Measurements from ENCODE around the gene HOXA2.

Gene HOXA2

GRCh38 chr7:27111042-27111750 is 8.7 kb upstream of the HOXA2 start:
- Histone ChIP-seq H2AFZ (ENCODE audit: low read depth, low read length) (no peak overlapping the region), H3K23ac (ENCODE audit: low read length in 2 of 2) (no peak overlapping the region), H2AK5ac (ENCODE audit: low read length, severe bottlenecking) (peak overlapping the region; percentile 10), H4K91ac (ENCODE audit: low read length) (no peak overlapping the region), H3K9ac (ENCODE audit: low read length) (peak overlapping the region; percentile 89), H3K14ac (ENCODE audit: low read length in 2 of 2) (no peak overlapping the region), H2BK5ac (ENCODE audit: low read depth, low read length, poor library complexity, severe bottlenecking) (peak overlapping the region; percentile 69), H3K79me1 (replicated peaks; ENCODE audit: low read length, poor library complexity, severe bottlenecking) (no peaks in the 10 kb centered on the region), H2BK15ac (ENCODE audit: low read depth, poor library complexity, severe bottlenecking) (no peak overlapping the region), H3K4me2 (ENCODE audit: low read length, poor library complexity, severe bottlenecking) (peak overlapping the region; percentile 81), H3K36me3 (ENCODE audit: control insufficient read depth in 1 of 2, insufficient read depth in 2 of 2, low read depth in 1 of 2, low read length in 2 of 2) (peaks cover 7 to 32% of the 10 kb centered on the region in 2 experiments), H3K4me1 (ENCODE audit: control insufficient read depth, insufficient read depth, low read depth, low read length) (peaks cover 25% of the 10 kb centered on the region), H2BK120ac (ENCODE audit: low read depth, low read length) (no peak overlapping the region), H3K18ac (ENCODE audit: low read depth in 1 of 2, low read length in 2 of 2) (peak overlapping the region in 1 of 2 experiments; percentile 55), H3K27ac (ENCODE audit: low read length, poor library complexity, severe bottlenecking) (peak overlapping the region; percentile 85), H3K4ac (ENCODE audit: low read depth in 1 of 2, low read length in 2 of 2) (no peak overlapping the region), H2BK12ac (ENCODE audit: low read length in 2 of 2) (no peak overlapping the region), H4K8ac (ENCODE audit: low read length) (no peak overlapping the region), H3K9me3 (ENCODE audit: control insufficient read depth, low read length) (no peaks in the 10 kb centered on the region), H3K4me3 (ENCODE audit: insufficient read depth in 1 of 2, low read depth in 1 of 2, low read length in 2 of 2) (peak overlapping the region in 1 of 2 experiments; percentile 87), H3K27me3 (ENCODE audit: control insufficient read depth in 1 of 2, insufficient read depth in 1 of 2, low read length in 2 of 2) (no peaks in the 10 kb centered on the region)
- peak; percentile 42 for DNase-seq
- 27% methylated on average over 4 of the region's 6 CpGs for WGBS

- H3K9me3 ChIP-seq (ENCODE audit: control insufficient read depth, low read length): no peaks in the 10 kb centered on the region
- H3K4me2 ChIP-seq (ENCODE audit: low read length, poor library complexity, severe bottlenecking): peak overlapping the region; percentile 82
- H3K79me1 ChIP-seq (replicated peaks; ENCODE audit: low read length, poor library complexity, severe bottlenecking): no peaks in the 10 kb centered on the region
Measured at GRCh38 chr7:27110186-27111031, 7.9 kb upstream of the HOXA2 start.

GRCh38 chr7:27109466-27110185 is 7.1 kb upstream of the HOXA2 start:
- Histone ChIP-seq H3K79me1 (replicated peaks; ENCODE audit: low read length, poor library complexity, severe bottlenecking) (no peaks in the 10 kb centered on the region), H3K36me3 (ENCODE audit: control insufficient read depth in 1 of 2, insufficient read depth in 2 of 2, low read depth in 1 of 2, low read length in 2 of 2) (peaks cover 6 to 26% of the 10 kb centered on the region in 2 experiments), H2AFZ (ENCODE audit: low read depth, low read length) (no peak overlapping the region), H4K91ac (ENCODE audit: low read length) (no peak overlapping the region), H3K27ac (ENCODE audit: low read length, poor library complexity, severe bottlenecking) (peak overlapping the region; percentile 87), H3K4ac (ENCODE audit: low read depth in 1 of 2, low read length in 2 of 2) (peak overlapping the region in 1 of 2 experiments; percentile 26), H3K23ac (ENCODE audit: low read length in 2 of 2) (no peak overlapping the region), H3K27me3 (ENCODE audit: control insufficient read depth in 1 of 2, insufficient read depth in 1 of 2, low read length in 2 of 2) (no peaks in the 10 kb centered on the region), H2BK12ac (ENCODE audit: low read length in 2 of 2) (peak overlapping the region in 1 of 2 experiments; percentile 6), H3K4me2 (ENCODE audit: low read length, poor library complexity, severe bottlenecking) (peak overlapping the region; percentile 82), H3K9me3 (ENCODE audit: control insufficient read depth, low read length) (no peaks in the 10 kb centered on the region), H2BK120ac (ENCODE audit: low read depth, low read length) (no peak overlapping the region), H3K4me3 (ENCODE audit: insufficient read depth in 1 of 2, low read depth in 1 of 2, low read length in 2 of 2) (peak overlapping the region in 1 of 2 experiments; percentile 41), H3K14ac (ENCODE audit: low read length in 2 of 2) (no peak overlapping the region), H3K4me1 (ENCODE audit: control insufficient read depth, insufficient read depth, low read depth, low read length) (peaks cover 27% of the 10 kb centered on the region), H4K8ac (ENCODE audit: low read length) (no peak overlapping the region), H2AK5ac (ENCODE audit: low read length, severe bottlenecking) (peak overlapping the region; percentile 54), H3K9ac (ENCODE audit: low read length) (peak overlapping the region; percentile 96), H3K18ac (ENCODE audit: low read depth in 1 of 2, low read length in 2 of 2) (no peak overlapping the region), H2BK15ac (ENCODE audit: low read depth, poor library complexity, severe bottlenecking) (no peak overlapping the region), H2BK5ac (ENCODE audit: low read depth, low read length, poor library complexity, severe bottlenecking) (no peak overlapping the region)
- WGBS: 77% methylated on average over 4 of the region's 4 CpGs
- DNase-seq: no peak

More at GRCh38 chr7:27110186-27111031, 7.9 kb upstream of the HOXA2 start:
- Histone ChIP-seq H3K9ac (ENCODE audit: low read length) (peak overlapping the region; percentile 96), H3K36me3 (ENCODE audit: control insufficient read depth in 1 of 2, insufficient read depth in 2 of 2, low read depth in 1 of 2, low read length in 2 of 2) (peaks cover 6 to 26% of the 10 kb centered on the region in 2 experiments), H4K8ac (ENCODE audit: low read length) (no peak overlapping the region), H4K91ac (ENCODE audit: low read length) (peak overlapping the region; percentile 45), H3K27ac (ENCODE audit: low read length, poor library complexity, severe bottlenecking) (peak overlapping the region; percentile 87), H3K18ac (ENCODE audit: low read depth in 1 of 2, low read length in 2 of 2) (peak overlapping the region; percentile 19 to 74), H3K4me1 (ENCODE audit: control insufficient read depth, insufficient read depth, low read depth, low read length) (peaks cover 25% of the 10 kb centered on the region), H3K27me3 (ENCODE audit: control insufficient read depth in 1 of 2, insufficient read depth in 1 of 2, low read length in 2 of 2) (no peaks in the 10 kb centered on the region), H2BK15ac (ENCODE audit: low read depth, poor library complexity, severe bottlenecking) (peak overlapping the region; percentile 19), H2BK12ac (ENCODE audit: low read length in 2 of 2) (peak overlapping the region in 1 of 2 experiments; percentile 50), H3K4me3 (ENCODE audit: insufficient read depth in 1 of 2, low read depth in 1 of 2, low read length in 2 of 2) (peak overlapping the region; percentile 41 to 70), H2AK5ac (ENCODE audit: low read length, severe bottlenecking) (peak overlapping the region; percentile 54), H3K14ac (ENCODE audit: low read length in 2 of 2) (no peak overlapping the region), H2AFZ (ENCODE audit: low read depth, low read length) (no peak overlapping the region), H3K4ac (ENCODE audit: low read depth in 1 of 2, low read length in 2 of 2) (peak overlapping the region in 1 of 2 experiments; percentile 26), H2BK5ac (ENCODE audit: low read depth, low read length, poor library complexity, severe bottlenecking) (peak overlapping the region; percentile 74), H3K23ac (ENCODE audit: low read length in 2 of 2) (peak overlapping the region in 1 of 2 experiments; percentile 68), H2BK120ac (ENCODE audit: low read depth, low read length) (no peak overlapping the region)
- 10% methylated on average over 64 of the region's 66 CpGs for WGBS
- peak; percentile 67 for DNase-seq

All from mesenchymal stem cell (in vitro differentiated cells and primary cell).